ENCODE data around the gene RAPGEF2. TPM values are rescaled to one million over a fixed set of nuclear protein-coding genes. Genes with fewer than 3 reads are reported as not detected.

The RAPGEF2 gene
- total and polyA plus RNA-seq, 10 of the 15 experiments (the other 5 are each of a cell fraction or from before 2014, with no cell fraction given) = 0.31 to 24.0 (median 2.9) TPM

DNA sequence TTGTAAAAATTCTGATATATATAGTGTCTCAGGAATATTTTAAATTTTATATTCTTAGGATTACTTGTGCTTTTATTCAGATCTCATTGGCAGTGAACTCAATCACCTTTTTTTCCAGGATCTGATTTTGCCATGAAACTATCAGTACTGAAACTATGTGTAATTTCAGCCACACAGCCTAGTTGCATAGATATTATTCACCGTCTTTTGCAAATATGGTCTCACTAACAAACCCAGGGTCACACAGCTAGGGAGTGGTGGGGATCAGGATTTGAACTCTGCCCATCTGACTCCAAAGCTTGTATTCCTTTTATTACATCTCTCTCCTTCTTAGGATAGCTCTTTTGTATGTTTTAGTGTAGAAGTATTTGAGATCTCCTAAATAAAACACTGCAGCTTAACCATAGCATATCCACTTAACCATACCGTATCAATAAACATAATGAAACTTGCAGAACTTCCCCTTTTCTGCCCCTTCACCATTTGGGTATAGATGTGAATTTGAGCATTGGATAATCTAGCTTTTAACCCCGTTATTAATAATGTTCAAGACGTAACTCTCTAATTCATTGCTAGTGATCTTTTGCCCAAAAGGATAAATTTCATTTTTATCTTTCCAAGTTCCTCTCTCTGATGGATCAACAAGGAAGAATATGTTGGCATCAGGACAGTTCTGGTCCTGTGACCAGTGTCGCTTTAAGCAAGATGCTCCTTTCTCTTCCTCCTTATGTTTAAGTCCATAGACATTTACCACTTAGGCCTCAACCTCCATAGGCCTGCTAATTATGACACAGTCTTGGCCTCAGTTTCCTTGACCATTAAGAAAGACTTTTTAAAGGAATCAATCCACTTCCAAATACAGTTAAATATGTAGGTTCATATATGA is 74.6 kb downstream of the RAPGEF2 start (continued):
- TF ChIP-seq HSF1 (IDR thresholded peaks at IDR 0.05; ENCODE audit: low read depth, low read length) (no peak), EP300 (IDR thresholded peaks at IDR 0.05; ENCODE audit: borderline replicate concordance in 1 of 2, control insufficient read depth in 1 of 2, low read depth in 2 of 2, low read length in 2 of 2) (no peak), EZH2 (IDR thresholded peaks at IDR 0.05; ENCODE audit: borderline replicate concordance, control insufficient read depth, low read depth, low read length) (no peak)

DNA sequence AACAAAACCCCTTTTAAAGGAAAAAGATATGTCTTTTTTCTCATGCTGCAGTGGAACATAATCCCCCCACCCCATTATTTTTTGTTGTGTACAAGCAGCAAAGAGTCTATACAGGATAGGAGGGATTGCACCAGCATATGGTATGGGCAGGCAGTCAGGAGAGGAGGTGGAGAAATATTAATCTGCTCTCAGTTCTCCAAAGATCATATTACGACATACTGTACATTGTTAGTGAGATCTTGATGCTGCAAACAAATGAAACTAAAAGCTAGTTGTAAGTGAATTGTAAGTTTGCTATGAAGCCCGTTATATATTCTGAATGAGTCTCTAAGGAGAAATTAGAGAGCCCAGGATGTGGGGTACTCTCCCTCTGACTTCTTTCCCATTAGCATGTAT is 75.3 kb downstream of the RAPGEF2 start:
- BruUV-seq (replicated peaks) = no TSS peak
- peak overlapping the region; percentile 69 for H3K27ac ChIP-seq (ENCODE audit: control insufficient read depth, insufficient read depth)
- POLR2A ChIA-PET = interaction anchor here (0.5 to 0.8 kb wide), 4 partner anchors 9 to 512 kb away, joined by 4 to 6 read pairs (median 4); no protein-coding TSS in a partner anchor
- SMC1A ChIA-PET (ENCODE audit: uncharacterized antibody, unreplicated experiment) = interaction anchor here (0.6 to 6.4 kb wide), 16 partner anchors 9 to 456 kb away, joined by 3 to 69 read pairs (median 5); no protein-coding TSS in a partner anchor
- peak overlapping the region; percentile 81 for H3K4me2 ChIP-seq (ENCODE audit: control insufficient read depth, insufficient read depth)
- no peaks in the 10 kb centered on the region for H3K36me3 ChIP-seq (ENCODE audit: control insufficient read depth in 2 of 2, insufficient read depth in 2 of 2, low read length in 1 of 2)
- 48% methylated on average over 2 of the region's 2 CpGs for WGBS (ENCODE audit: insufficient coverage, insufficient replicate concordance, low lambda C conversion rate, missing lambda C conversion rate)
- DNase-seq (ENCODE audit: low read depth, low spot score) (no peak), ATAC-seq (peak; percentile 65), FAIRE-seq (no peak)
- peak overlapping the region; percentile 57 for H3K4me3 ChIP-seq
- H2AFZ ChIP-seq (ENCODE audit: control insufficient read depth, low read depth, low read length) = no peak overlapping the region; the same call in 1 of the 2 replicates
- H4K20me1 ChIP-seq (ENCODE audit: control insufficient read depth, insufficient read depth) = no peaks in the 10 kb centered on the region
- CTCF ChIA-PET = interaction anchor here (0.7 to 4.5 kb wide), 12 partner anchors 9 to 367 kb away, joined by 3 to 54 read pairs (median 3); no protein-coding TSS in a partner anchor
- RAD21 ChIA-PET (ENCODE audit: unreplicated experiment) = interaction anchor here (0.9 to 4.1 kb wide), 15 partner anchors 9 to 507 kb away, joined by 3 to 51 read pairs (median 5); no protein-coding TSS in a partner anchor
- peaks cover 76% of the 10 kb centered on the region for H3K79me2 ChIP-seq (ENCODE audit: control insufficient read depth, insufficient read depth, low read length)
- in situ Hi-C loops (cut with MboI) (loop anchor here (5.0 kb wide), 1 partner anchor 321 kb away; no protein-coding TSS in a partner anchor), intact Hi-C loops (cut with micrococcal nuclease; ENCODE audit: unreplicated experiment) (loop anchor here (5.0 to 10.0 kb wide), 2 partner anchors 267 to 451 kb away; no protein-coding TSS in a partner anchor)
- no peaks in the 10 kb centered on the region for H3K9me3 ChIP-seq (replicated peaks; ENCODE audit: control insufficient read depth, insufficient read depth, low read length)
- H3K9ac ChIP-seq (ENCODE audit: control insufficient read depth, insufficient read depth, low read length) = peak overlapping the region; percentile 36; the same call in 1 of the 2 replicates
- H3K4me1 ChIP-seq (ENCODE audit: control insufficient read depth, insufficient read depth, low read length) = peaks cover 44% of the 10 kb centered on the region
- no peaks in the 10 kb centered on the region for H3K27me3 ChIP-seq (replicated peaks in 1 of 2; ENCODE audit: control insufficient read depth in 2 of 2, insufficient read depth in 2 of 2, low read length in 1 of 2)
- TF ChIP-seq TBL1XR1 (IDR thresholded peaks at IDR 0.05; ENCODE audit: low read depth, low read length) (no peak), NR2C1 (IDR thresholded peaks at IDR 0.05) (no peak), ESRRA (IDR thresholded peaks at IDR 0.05; ENCODE audit: low read length) (no peak), CBFB (IDR thresholded peaks at IDR 0.05; ENCODE audit: low read depth) (no peak), SUZ12 (IDR thresholded peaks at IDR 0.05; ENCODE audit: unreplicated experiment) (no peak), SREBF1 (IDR thresholded peaks at IDR 0.05; ENCODE audit: low read length) (no peak), MYC (IDR thresholded peaks at IDR 0.05; ENCODE audit: insufficient read depth, insufficient read length, insufficient replicate concordance, low read length, severe bottlenecking) (no peak), MXI1 (IDR thresholded peaks at IDR 0.05; ENCODE audit: low read depth, low read length) (0 out of 2 replicates have a peak, but pooled peaks have one; percentile 17), BHLHE40 (IDR thresholded peaks at IDR 0.05; ENCODE audit: borderline replicate concordance in 1 of 2, low read depth in 2 of 2, low read length in 1 of 2) (no peak)
- TF ChIP-seq, protein P1, sequence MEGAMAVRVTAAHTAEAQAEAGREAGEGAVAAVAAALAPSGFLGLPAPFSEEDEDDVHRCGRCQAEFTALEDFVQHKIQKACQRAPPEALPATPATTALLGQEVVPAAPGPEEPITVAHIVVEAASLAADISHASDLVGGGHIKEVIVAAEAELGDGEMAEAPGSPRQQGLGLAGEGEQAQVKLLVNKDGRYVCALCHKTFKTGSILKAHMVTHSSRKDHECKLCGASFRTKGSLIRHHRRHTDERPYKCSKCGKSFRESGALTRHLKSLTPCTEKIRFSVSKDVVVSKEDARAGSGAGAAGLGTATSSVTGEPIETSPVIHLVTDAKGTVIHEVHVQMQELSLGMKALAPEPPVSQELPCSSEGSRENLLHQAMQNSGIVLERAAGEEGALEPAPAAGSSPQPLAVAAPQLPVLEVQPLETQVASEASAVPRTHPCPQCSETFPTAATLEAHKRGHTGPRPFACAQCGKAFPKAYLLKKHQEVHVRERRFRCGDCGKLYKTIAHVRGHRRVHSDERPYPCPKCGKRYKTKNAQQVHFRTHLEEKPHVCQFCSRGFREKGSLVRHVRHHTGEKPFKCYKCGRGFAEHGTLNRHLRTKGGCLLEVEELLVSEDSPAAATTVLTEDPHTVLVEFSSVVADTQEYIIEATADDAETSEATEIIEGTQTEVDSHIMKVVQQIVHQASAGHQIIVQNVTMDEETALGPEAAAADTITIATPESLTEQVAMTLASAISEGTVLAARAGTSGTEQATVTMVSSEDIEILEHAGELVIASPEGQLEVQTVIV (IDR thresholded peaks at IDR 0.05; ENCODE audit: borderline replicate concordance, partially characterized antibody) = no peak
- TF ChIP-seq, protein P2, sequence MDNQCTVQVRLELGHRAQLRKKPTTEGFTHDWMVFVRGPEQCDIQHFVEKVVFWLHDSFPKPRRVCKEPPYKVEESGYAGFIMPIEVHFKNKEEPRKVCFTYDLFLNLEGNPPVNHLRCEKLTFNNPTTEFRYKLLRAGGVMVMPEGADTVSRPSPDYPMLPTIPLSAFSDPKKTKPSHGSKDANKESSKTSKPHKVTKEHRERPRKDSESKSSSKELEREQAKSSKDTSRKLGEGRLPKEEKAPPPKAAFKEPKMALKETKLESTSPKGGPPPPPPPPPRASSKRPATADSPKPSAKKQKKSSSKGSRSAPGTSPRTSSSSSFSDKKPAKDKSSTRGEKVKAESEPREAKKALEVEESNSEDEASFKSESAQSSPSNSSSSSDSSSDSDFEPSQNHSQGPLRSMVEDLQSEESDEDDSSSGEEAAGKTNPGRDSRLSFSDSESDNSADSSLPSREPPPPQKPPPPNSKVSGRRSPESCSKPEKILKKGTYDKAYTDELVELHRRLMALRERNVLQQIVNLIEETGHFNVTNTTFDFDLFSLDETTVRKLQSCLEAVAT (IDR thresholded peaks at IDR 0.05) = no peak
